Heart right ventricle (tissue), 16 donors: ENCODE results near the gene ZHX3. TPM values are rescaled to one million over a fixed set of nuclear protein-coding genes. Genes with fewer than 3 reads are reported as not detected.
A peak's percentile ranks its signal among the peaks of the same experiment; 100 is the strongest.

Experiments used
- ATAC-seq, 8 donors: fragments of 200-7000 bp; cut with Tn5 transposase; one replicate each; pipeline ENCODE4 v1.9.1; 2020; ENCODE audit warnings: mild to moderate bottlenecking in 8 of 8, moderate library complexity in 8 of 8, moderate number of reproducible peaks in 1 of 8
- DNase-seq, 2 donors: peaks; one replicate each; pipeline ENCODE4 v3.0.0-alpha.2; 2020
- H3K27ac ChIP-seq, 10 donors: fragments of 200-600 bp; sonication (generic) in 2 of 10; one replicate each; pipeline versions ENCODE4 v1.5.0 to v1.8.0; 2020 to 2022; ENCODE audit warnings: mild to moderate bottlenecking in 3 of 10
- H3K27me3 ChIP-seq, 7 donors: fragments of 200-600 bp; one replicate each; pipeline ENCODE4 v1.8.0; 2021 to 2022; ENCODE audit warnings: mild to moderate bottlenecking in 2 of 7
- H3K36me3 ChIP-seq, 9 donors: fragments of 200-600 bp; sonication (generic) in 1 of 9; one replicate each; pipeline versions ENCODE4 v1.5.0 to v1.8.0; 2020 to 2022; ENCODE audit warnings: mild to moderate bottlenecking in 2 of 9
- H3K4me1 ChIP-seq, 9 donors: fragments of 200-600 bp; sonication (generic) in 1 of 9; one replicate each; pipeline versions ENCODE4 v1.5.0 to v1.8.0; 2020 to 2022; ENCODE audit warnings: mild to moderate bottlenecking in 4 of 9
- H3K4me3 ChIP-seq, 10 donors: fragments of 200-600 bp; sonication (generic) in 2 of 10; one replicate each; pipeline versions ENCODE4 v1.5.0 to v1.8.0; 2020 to 2022; ENCODE audit warnings: mild to moderate bottlenecking in 7 of 10, moderate library complexity in 2 of 10
- H3K9me3 ChIP-seq, 11 donors: fragments of 200-600 bp in 10 of 11; sonication (generic) in 2 of 11; one replicate each; pipeline versions ENCODE4 v1.5.0 to v1.8.0; 2013 to 2022; ENCODE audit warnings: mild to moderate bottlenecking in 2 of 11, control low read depth in 1 of 11, moderate library complexity in 1 of 11
- WGBS, 2 donors: extraction: QIAGEN DNeasy Blood & Tissue Kit; methylation state at CpG; one replicate each; pipeline ENCODE4 v1.1.7; 2013; ENCODE audit warnings: inconsistent platforms in 1 of 2; 5-methylcytosine and 5-hydroxymethylcytosine counted together
- intact Hi-C, 10 donors: fragments of 100-400 bp; cut with DNase I; formaldehyde crosslinking; loops; one replicate each; pipeline versions ENCODE4 v1.11.1 to v1.14.2; 2022
- polyA plus RNA-seq, 2 donors: library from polyadenylated mRNA; stranded (reverse); fragments of 200-250 nt; gene quantifications; one replicate each; pipeline ENCODE4 v1.2.3, GENCODE V29; 2013
- total RNA-seq, 10 donors: library from RNA; stranded (reverse); fragmentation: NEBNext Ultra II Directional in 3 of 10; extraction: Animal tissue kit (Norgen Biotek cat#: 25700) in 3 of 10; gene quantifications; one replicate each; pipeline versions ENCODE4 v1.2.1 to v1.2.4, GENCODE V29; 2021 to 2023
- TF ChIP-seq, protein P1 (sequence below), 9 donors: fragments of 200-600 bp; sonication (generic) in 2 of 9; IDR thresholded peaks; one replicate each; pipeline versions ENCODE4 v1.5.0 to v1.8.0; 2021 to 2022; ENCODE audit warnings: antibody characterized with exemption in 9 of 9, mild to moderate bottlenecking in 5 of 9, moderate library complexity in 1 of 9
- donor health status: Arrhythmogenic right ventricular cardiomyopathy.
- donor health status: ischemic (EF 13 %, LVEDD 7.1; RV severe dilation, severe dysfunction).
- donor health status: healthy with polysubstance abuse.
- donor health status: DM: no; HTN: yes; CAD: no.
- donor health status: DM: no; HTN: no; CAD: no.
- donor health status: ischemic (EF 25% LVEDD 6.9; RV normal size, moderate dysfunction).
- donor health status: ischemic (EF 25% LVEDD 5.7; RV mildly dilated, moderate dysfunction).
- donor health status: healthy.
- donor health status: DM: yes; HTN: yes; CAD: no.
- donor health status: Ischemic cardiomyopathy.
- donor health status: ischemic (EF 35%, LVEDD 5.7; RV mildly dilated, moderate dysfunction).
- donor health status: nonischemic (EF 11% LVEDD 7.7; RV severe dilation, severe dysfunction).
- donor health status: DM: yes; HTN: yes; CAD: no.
- donor health status: PGD.
- donor health status: ischemic (EF 29% LVEDD 5.4; RV normal size, mild dysfunction).
- donor health status: nonischemic (EF 23%, LVEDD 6.1; RV moderate dilation, normal function).

The ZHX3 gene
- total and polyA plus RNA-seq, 12 donors, result 6.5 to 51.8 (median 30.4) TPM

DNA sequence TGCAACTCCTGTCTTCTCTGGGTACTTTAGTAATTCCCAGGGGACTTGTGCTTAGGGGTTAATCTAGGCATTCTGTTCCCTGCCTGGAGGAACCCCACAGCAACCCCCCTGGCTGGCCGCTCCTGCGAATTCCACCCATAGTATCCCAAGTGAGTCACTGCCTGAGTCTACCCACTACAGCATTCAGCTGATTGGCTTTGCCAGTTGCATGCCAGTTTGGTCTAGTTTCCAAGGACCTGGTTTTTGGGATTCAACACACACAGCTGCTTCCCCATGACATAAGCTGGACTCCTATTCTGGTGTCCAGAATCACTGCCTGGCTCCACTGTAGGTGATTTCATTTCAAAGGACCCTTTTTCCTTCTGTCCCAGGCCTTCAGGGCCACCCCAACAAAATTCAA, 139.9 kb downstream of the ZHX3 start:
- peaks cover 33 to 85% (median 69%) of the 10 kb centered on the region in 9 donors for H3K4me1 ChIP-seq
- no peak overlapping the region for H3K4me3 ChIP-seq
- H3K27me3 ChIP-seq, result no peaks in the 10 kb centered on the region
- 49 to 50% methylated on average over 2 of the region's 2 CpGs for WGBS, 2 donors
- H3K36me3 ChIP-seq, result peaks cover 0 to 62% (median 16%) of the 10 kb centered on the region in 9 donors
- H3K9me3 ChIP-seq, result no peaks in the 10 kb centered on the region
- peak overlapping the region; percentile 69 to 93 (median 85) for H3K27ac ChIP-seq
- TF ChIP-seq, protein P1, sequence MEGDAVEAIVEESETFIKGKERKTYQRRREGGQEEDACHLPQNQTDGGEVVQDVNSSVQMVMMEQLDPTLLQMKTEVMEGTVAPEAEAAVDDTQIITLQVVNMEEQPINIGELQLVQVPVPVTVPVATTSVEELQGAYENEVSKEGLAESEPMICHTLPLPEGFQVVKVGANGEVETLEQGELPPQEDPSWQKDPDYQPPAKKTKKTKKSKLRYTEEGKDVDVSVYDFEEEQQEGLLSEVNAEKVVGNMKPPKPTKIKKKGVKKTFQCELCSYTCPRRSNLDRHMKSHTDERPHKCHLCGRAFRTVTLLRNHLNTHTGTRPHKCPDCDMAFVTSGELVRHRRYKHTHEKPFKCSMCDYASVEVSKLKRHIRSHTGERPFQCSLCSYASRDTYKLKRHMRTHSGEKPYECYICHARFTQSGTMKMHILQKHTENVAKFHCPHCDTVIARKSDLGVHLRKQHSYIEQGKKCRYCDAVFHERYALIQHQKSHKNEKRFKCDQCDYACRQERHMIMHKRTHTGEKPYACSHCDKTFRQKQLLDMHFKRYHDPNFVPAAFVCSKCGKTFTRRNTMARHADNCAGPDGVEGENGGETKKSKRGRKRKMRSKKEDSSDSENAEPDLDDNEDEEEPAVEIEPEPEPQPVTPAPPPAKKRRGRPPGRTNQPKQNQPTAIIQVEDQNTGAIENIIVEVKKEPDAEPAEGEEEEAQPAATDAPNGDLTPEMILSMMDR (IDR thresholded peaks at IDR 0.05), result no peak
- DNase-seq (peak in 1 of 2 donors; percentile 72), ATAC-seq (peak in 7 of 8 donors; percentile 30 to 77 (median 55))
- intact Hi-C loops, result loop anchor here in 3 of 10 donors (5.0 to 10.0 kb wide), 3 partner anchors 57 to 235 kb away; no protein-coding TSS in a partner anchor

DNA sequence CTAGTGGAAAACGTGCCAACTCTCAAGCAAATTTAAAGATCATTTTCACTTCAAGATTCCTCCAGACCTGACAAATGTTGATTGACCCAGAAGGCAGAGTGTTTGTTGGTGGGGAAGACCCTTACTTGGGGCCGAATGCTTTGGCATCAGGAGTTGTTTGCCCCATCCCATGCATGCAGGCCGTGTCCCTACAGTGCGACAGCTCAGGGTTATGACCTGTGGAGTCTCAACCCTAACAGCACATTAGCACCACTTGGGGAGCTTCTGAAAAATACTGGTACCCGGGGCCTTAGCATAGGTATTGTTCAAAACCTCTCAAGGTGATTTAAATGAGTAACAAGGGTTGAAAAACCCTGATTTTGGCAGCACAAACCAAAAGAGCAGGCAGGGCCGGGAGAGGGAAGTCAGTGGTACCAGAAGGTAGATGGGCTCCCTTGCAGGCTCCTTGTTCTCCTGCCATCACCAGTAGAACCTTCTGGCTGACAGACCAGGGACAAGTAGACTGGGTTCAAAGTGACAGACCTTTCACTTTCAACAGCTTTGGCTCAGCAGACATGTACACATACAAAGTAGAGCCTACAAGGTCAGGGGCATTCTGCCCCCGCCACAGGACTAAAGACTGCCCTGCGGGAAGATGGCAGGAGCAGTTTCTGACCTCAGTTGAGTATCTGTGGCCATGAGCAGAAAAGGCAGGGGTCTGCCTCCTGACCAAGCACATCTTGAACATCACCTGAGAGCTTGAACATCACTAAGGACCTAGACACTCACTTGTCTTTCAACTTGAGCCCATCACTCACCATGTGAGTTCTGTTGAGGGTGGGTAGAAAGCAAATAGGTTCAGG, 140.6 kb downstream of the ZHX3 start:
- intact Hi-C loops, result loop anchor here in 3 of 10 donors (5.0 to 10.0 kb wide), 3 partner anchors 58 to 235 kb away; no protein-coding TSS in a partner anchor
- ATAC-seq, result no peak
- Histone ChIP-seq H3K4me3 (no peak overlapping the region), H3K36me3 (peaks cover 0 to 62% (median 20%) of the 10 kb centered on the region in 9 donors), H3K4me1 (peaks cover 37 to 92% (median 75%) of the 10 kb centered on the region in 9 donors), H3K27ac (peak overlapping the region; percentile 69 to 93 (median 85)), H3K27me3 (no peaks in the 10 kb centered on the region), H3K9me3 (no peaks in the 10 kb centered on the region)
- TF ChIP-seq, protein P1 (IDR thresholded peaks at IDR 0.05), result no peak
- WGBS, 2 donors, result 85 to 90% methylated on average over 8 of the region's 8 CpGs
- DNase-seq, result no peak

DNA sequence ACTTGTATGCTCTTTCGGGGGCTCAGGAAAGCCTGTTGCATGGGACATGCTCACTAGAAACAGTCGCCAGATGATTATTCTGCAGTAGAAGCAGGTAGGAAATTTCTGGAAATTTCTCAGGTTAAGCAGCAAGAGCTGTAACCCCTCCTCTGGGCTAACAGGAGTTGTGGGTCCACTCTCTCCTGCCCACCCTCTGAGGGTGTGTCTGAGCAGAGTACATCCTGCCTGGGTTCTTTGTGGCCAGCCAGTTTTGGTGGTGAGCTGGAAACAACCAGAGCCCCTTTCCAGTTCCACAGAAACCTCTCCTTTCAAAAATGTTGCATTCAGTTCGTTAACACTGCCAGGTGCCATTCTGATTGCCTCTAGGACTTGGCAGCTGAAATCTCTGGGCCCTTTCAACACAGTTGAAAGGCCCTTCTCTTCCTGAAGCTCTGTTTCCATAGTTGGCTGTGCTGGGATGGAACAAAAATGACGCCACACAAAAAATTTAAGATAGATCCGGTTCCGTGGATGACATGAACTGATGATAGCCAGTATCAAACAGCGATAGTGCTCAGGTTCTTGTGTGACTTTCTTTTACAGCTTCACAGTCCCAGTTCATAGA, 141.7 kb downstream of the ZHX3 start:
- intact Hi-C loops, result loop anchor here in 3 of 10 donors (5.0 to 10.0 kb wide), 3 partner anchors 59 to 236 kb away; no protein-coding TSS in a partner anchor
- WGBS, 2 donors, result 60 to 68% methylated on average over 7 of the region's 7 CpGs
- TF ChIP-seq, protein P1 (IDR thresholded peaks at IDR 0.05), result no peak
- peaks cover 0 to 70% (median 24%) of the 10 kb centered on the region in 9 donors for H3K36me3 ChIP-seq
- H3K4me3 ChIP-seq, result no peak overlapping the region
- peak in 1 of 2 donors; percentile 3 for DNase-seq
- no peaks in the 10 kb centered on the region for H3K9me3 ChIP-seq
- no peaks in the 10 kb centered on the region for H3K27me3 ChIP-seq
- H3K27ac ChIP-seq, result peak overlapping the region; percentile 69 to 93 (median 85)
- H3K4me1 ChIP-seq, result peaks cover 38 to 96% (median 79%) of the 10 kb centered on the region in 9 donors
- ATAC-seq, result peak in 4 of 8 donors; percentile 7 to 20 (median 10)

DNA sequence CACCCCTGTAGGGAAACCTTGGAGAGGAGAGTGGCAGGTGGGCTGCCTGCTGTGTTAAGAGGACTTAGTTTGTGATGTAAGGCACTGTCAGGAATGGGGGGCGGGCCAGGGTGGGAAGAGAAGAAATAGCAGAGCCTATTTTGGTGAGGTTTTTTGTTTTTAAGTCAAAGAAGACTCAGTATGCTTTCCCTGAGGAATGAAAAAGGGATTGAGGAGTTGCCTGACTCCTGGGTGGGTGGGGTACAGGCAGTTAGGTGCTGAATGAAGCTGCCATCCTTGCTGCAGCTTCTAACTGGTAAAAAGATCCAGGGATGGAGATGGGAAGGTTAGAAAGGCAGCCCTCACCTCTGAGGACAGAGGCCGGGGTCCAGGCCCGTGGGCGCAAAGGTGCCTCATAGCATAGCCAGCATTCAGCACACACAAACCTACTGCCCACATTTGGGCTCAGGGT, 142.3 kb downstream of the ZHX3 start:
- no peaks in the 10 kb centered on the region for H3K27me3 ChIP-seq
- peaks cover 0 to 76% (median 28%) of the 10 kb centered on the region in 9 donors for H3K36me3 ChIP-seq
- no peak overlapping the region for H3K4me3 ChIP-seq
- H3K9me3 ChIP-seq, result no peaks in the 10 kb centered on the region
- TF ChIP-seq, protein P1 (IDR thresholded peaks at IDR 0.05), result no peak
- WGBS, 2 donors, result 92% methylated on average over 4 of the region's 4 CpGs
- H3K27ac ChIP-seq, result peak overlapping the region; percentile 59 to 93 (median 85)
- intact Hi-C loops, result loop anchor here in 3 of 10 donors (5.0 to 10.0 kb wide), 3 partner anchors 60 to 237 kb away; no protein-coding TSS in a partner anchor
- peak in 1 of 2 donors; percentile 2 for DNase-seq
- peaks cover 38 to 90% (median 79%) of the 10 kb centered on the region in 9 donors for H3K4me1 ChIP-seq
- no peak for ATAC-seq
